Tibial artery (tissue), 4 donors: ENCODE data around the gene TMCO1.

Experiments used
- DNase-seq, 2 donors: peaks; one replicate each; pipeline ENCODE4 v3.0.0-alpha.2; 2019
- H3K27ac ChIP-seq, 2 donors: fragments of 200-600 bp; sonication (generic) in 1 of 2; 1 replicate in 1 of 2; 2 replicates in 1 of 2; pipeline ENCODE4 v1.5.1; 2018 to 2019; ENCODE audit warnings: mild to moderate bottlenecking in 1 of 2
- H3K27me3 ChIP-seq, 2 donors: fragments of 200-600 bp; sonication (generic) in 1 of 2; one replicate each; pipeline versions ENCODE4 v1.5.1 to v1.6.0; 2016 to 2019
- H3K36me3 ChIP-seq, 3 donors: fragments of 200-600 bp; sonication (generic) in 2 of 3; one replicate each; pipeline ENCODE4 v1.5.1; 2016 to 2019; ENCODE audit warnings: mild to moderate bottlenecking in 2 of 3
- H3K4me1 ChIP-seq, 4 donors: fragments of 200-600 bp; sonication (generic) in 2 of 4; 1 replicate in 3 of 4; 2 replicates in 1 of 4; pipeline ENCODE4 v1.5.1; 2016 to 2019
- H3K4me3 ChIP-seq, 2 donors: fragments of 200-600 bp; sonication (generic) in 1 of 2; 1 replicate in 1 of 2; 2 replicates in 1 of 2; pipeline ENCODE4 v1.5.1; 2018 to 2019; ENCODE audit warnings: mild to moderate bottlenecking in 2 of 2
- H3K9me3 ChIP-seq, 3 donors: fragments of 200-600 bp; sonication (generic) in 1 of 3; one replicate each; pipeline ENCODE4 v1.5.1; 2016 to 2019
- intact Hi-C: fragments of 100-400 bp; cut with DNase I; formaldehyde crosslinking; loops from one replicate; pipeline ENCODE4 v1.15.0; 2023; ENCODE audit warnings: low total_unique reads
- TF ChIP-seq, protein P1 (sequence below), 2 experiments: fragments of 200-600 bp in 1 of 2; fragments of 450-650 bp in 1 of 2; IDR thresholded peaks; one replicate each; pipeline ENCODE4 v1.5.1; 2017 to 2019; ENCODE audit warnings: antibody characterized with exemption in 2 of 2, mild to moderate bottlenecking in 1 of 2, moderate library complexity in 1 of 2

Gene TMCO1

GRCh38 chr1:165699577-165699976 is 69.1 kb downstream of the TMCO1 start:
- no peak for DNase-seq
- Histone ChIP-seq H3K27ac (no peak overlapping the region), H3K27me3 (no peaks in the 10 kb centered on the region), H3K9me3 (no peaks in the 10 kb centered on the region), H3K4me3 (no peak overlapping the region), H3K4me1 (peaks cover 11 to 27% (median 20%) of the 10 kb centered on the region in 4 donors), H3K36me3 (no peaks in the 10 kb centered on the region)
- intact Hi-C loops: loop anchor here (5.0 kb wide), 1 partner anchor 67 kb away; the partner anchor contains the start of gene MGST3
- TF ChIP-seq, protein P1, sequence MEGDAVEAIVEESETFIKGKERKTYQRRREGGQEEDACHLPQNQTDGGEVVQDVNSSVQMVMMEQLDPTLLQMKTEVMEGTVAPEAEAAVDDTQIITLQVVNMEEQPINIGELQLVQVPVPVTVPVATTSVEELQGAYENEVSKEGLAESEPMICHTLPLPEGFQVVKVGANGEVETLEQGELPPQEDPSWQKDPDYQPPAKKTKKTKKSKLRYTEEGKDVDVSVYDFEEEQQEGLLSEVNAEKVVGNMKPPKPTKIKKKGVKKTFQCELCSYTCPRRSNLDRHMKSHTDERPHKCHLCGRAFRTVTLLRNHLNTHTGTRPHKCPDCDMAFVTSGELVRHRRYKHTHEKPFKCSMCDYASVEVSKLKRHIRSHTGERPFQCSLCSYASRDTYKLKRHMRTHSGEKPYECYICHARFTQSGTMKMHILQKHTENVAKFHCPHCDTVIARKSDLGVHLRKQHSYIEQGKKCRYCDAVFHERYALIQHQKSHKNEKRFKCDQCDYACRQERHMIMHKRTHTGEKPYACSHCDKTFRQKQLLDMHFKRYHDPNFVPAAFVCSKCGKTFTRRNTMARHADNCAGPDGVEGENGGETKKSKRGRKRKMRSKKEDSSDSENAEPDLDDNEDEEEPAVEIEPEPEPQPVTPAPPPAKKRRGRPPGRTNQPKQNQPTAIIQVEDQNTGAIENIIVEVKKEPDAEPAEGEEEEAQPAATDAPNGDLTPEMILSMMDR (IDR thresholded peaks at IDR 0.05): no peak

- Histone ChIP-seq H3K27ac (peak overlapping the region; percentile 95 to 96), H3K36me3 (no peaks in the 10 kb centered on the region), H3K9me3 (no peaks in the 10 kb centered on the region), H3K27me3 (no peaks in the 10 kb centered on the region), H3K4me3 (peak overlapping the region; percentile 85 to 89), H3K4me1 (peaks cover 11 to 27% (median 20%) of the 10 kb centered on the region in 4 donors)
- TF ChIP-seq, protein P1 (IDR thresholded peaks at IDR 0.05): no peak
- DNase-seq: no peak
- intact Hi-C loops: loop anchor here (5.0 kb wide), 1 partner anchor 66 kb away; the partner anchor contains the start of gene MGST3
Measured at GRCh38 chr1:165698761-165699052, 70.0 kb downstream of the TMCO1 start.

- Histone ChIP-seq H3K4me1 (peaks cover 11 to 27% (median 20%) of the 10 kb centered on the region in 4 donors), H3K4me3 (peak within 1 kb of the TSS; percentile 85 to 89), H3K27ac (peak within 1 kb of the TSS; percentile 95 to 96), H3K9me3 (no peaks in the 10 kb centered on the region), H3K27me3 (no peaks in the 10 kb centered on the region), H3K36me3 (no peaks in the 10 kb centered on the region)
- intact Hi-C loops: loop anchor here (5.0 kb wide), 1 partner anchor 66 kb away; the partner anchor contains the start of gene MGST3
- peak; percentile 83 to 95 for DNase-seq
- TF ChIP-seq, protein P1 (IDR thresholded peaks at IDR 0.05): peak in 1 of 2 experiments; percentile 33
Measured at GRCh38 chr1:165697881-165698760, 70.5 kb downstream of the TMCO1 start, which contains the start of gene ALDH9A1. ALDH9A1 (minus strand) TSS chr1:165698562; CDS start chr1:165698558, 4 bp downstream.

- no peaks in the 10 kb centered on the region for H3K27me3 ChIP-seq
- intact Hi-C loops: loop anchor here (5.0 kb wide), 1 partner anchor 65 kb away; the partner anchor contains the start of gene MGST3
Measured at GRCh38 chr1:165697491-165697880, 71.2 kb downstream of the TMCO1 start.

GRCh38 chr1:165696625-165697100 is 72.0 kb downstream of the TMCO1 start:
- H3K27me3 ChIP-seq: no peaks in the 10 kb centered on the region
- no peak overlapping the region for H3K27ac ChIP-seq
- H3K4me1 ChIP-seq: peaks cover 11 to 27% (median 20%) of the 10 kb centered on the region in 4 donors
- peak in 1 of 2 donors; percentile 40 for DNase-seq
- no peaks in the 10 kb centered on the region for H3K36me3 ChIP-seq
- H3K4me3 ChIP-seq: no peak overlapping the region
- no peaks in the 10 kb centered on the region for H3K9me3 ChIP-seq
- TF ChIP-seq, protein P1 (IDR thresholded peaks at IDR 0.05): no peak
- intact Hi-C loops: loop anchor here (5.0 kb wide), 1 partner anchor 64 kb away; the partner anchor contains the start of gene MGST3

More at GRCh38 chr1:165697491-165697880, 71.2 kb downstream of the TMCO1 start:
- no peak for DNase-seq
- H3K36me3 ChIP-seq: no peaks in the 10 kb centered on the region
- H3K9me3 ChIP-seq: no peaks in the 10 kb centered on the region
- H3K4me1 ChIP-seq: peaks cover 11 to 27% (median 20%) of the 10 kb centered on the region in 4 donors
- TF ChIP-seq, protein P1 (IDR thresholded peaks at IDR 0.05): no peak
- H3K27ac ChIP-seq: peak overlapping the region; percentile 95 to 96
- peak overlapping the region; percentile 85 to 89 for H3K4me3 ChIP-seq
